H9 (cell line): ENCODE results near the gene DAAM1. TPM values are rescaled to one million over a fixed set of nuclear protein-coding genes. Genes with fewer than 3 reads are reported as not detected.

ENCODE experiments used
- DNase-seq: peaks from one replicate; pipeline ENCODE4 v3.0.0-alpha.2; 2017
- H2AFZ ChIP-seq: one replicate; pipeline ENCODE4 v1.6.1; 2013; ENCODE audit warnings: mild to moderate bottlenecking, low read length, control low read depth, moderate library complexity
- H2AK5ac ChIP-seq: 2 replicates; pipeline ENCODE4 v1.6.1; 2013; ENCODE audit warnings: low read length, control low read depth, mixed read lengths; ENCODE audit not compliant: insufficient read length
- H2BK120ac ChIP-seq: one replicate; pipeline ENCODE4 v1.6.1; 2013; ENCODE audit warnings: low read depth, mild to moderate bottlenecking, low read length, control low read depth, inconsistent platforms; ENCODE audit not compliant: poor library complexity, severe bottlenecking
- H2BK12ac ChIP-seq: 2 replicates; pipeline ENCODE4 v1.6.1; 2013; ENCODE audit warnings: low read length, control low read depth, mixed read lengths, low read depth; ENCODE audit not compliant: insufficient read length
- H2BK15ac ChIP-seq: 2 replicates; pipeline ENCODE4 v1.6.1; 2013; ENCODE audit warnings: low read depth, low read length, control low read depth
- H2BK20ac ChIP-seq: one replicate; pipeline ENCODE4 v1.6.1; 2013; ENCODE audit warnings: low read depth, mild to moderate bottlenecking, low read length, control low read depth, inconsistent platforms; ENCODE audit not compliant: poor library complexity, severe bottlenecking
- H2BK5ac ChIP-seq: 2 replicates; pipeline ENCODE4 v1.6.1; 2013; ENCODE audit warnings: low read length, control low read depth, mixed read lengths; ENCODE audit not compliant: insufficient read length
- H3K14ac ChIP-seq: 2 replicates; pipeline ENCODE4 v1.6.1; 2013; ENCODE audit warnings: low read length, control low read depth; ENCODE audit not compliant: insufficient read depth
- H3K18ac ChIP-seq: 2 replicates; pipeline ENCODE4 v1.6.1; 2013; ENCODE audit warnings: low read depth, mild to moderate bottlenecking, mixed read lengths, low read length, control low read depth; ENCODE audit not compliant: insufficient read length
- H3K23ac ChIP-seq: 2 replicates; pipeline ENCODE4 v1.6.1; 2013; ENCODE audit warnings: low read length, control low read depth, mixed read lengths, low read depth; ENCODE audit not compliant: insufficient read length
- H3K23me2 ChIP-seq: 2 replicates; pipeline ENCODE4 v1.6.1; 2013; ENCODE audit warnings: low read depth, mild to moderate bottlenecking, mixed read lengths, low read length, control low read depth; ENCODE audit not compliant: insufficient read length, poor library complexity, severe bottlenecking
- H3K27ac ChIP-seq: 2 replicates; pipeline ENCODE4 v1.5.1; 2013; ENCODE audit warnings: low read length, control low read depth, mixed read lengths, low read depth; ENCODE audit not compliant: insufficient read length
- H3K27me3 ChIP-seq: 2 replicates; pipeline ENCODE4 v1.6.1; 2013; ENCODE audit warnings: low read length, control low read depth, inconsistent platforms; ENCODE audit not compliant: insufficient read depth
- H3K4ac ChIP-seq: 2 replicates; pipeline ENCODE4 v1.6.1; 2013; ENCODE audit warnings: low read depth, mild to moderate bottlenecking, control low read depth, inconsistent platforms, low read length, moderate library complexity
- H3K4me1 ChIP-seq: 2 replicates; pipeline ENCODE4 v1.6.1; 2013; ENCODE audit warnings: low read length, control low read depth, inconsistent platforms; ENCODE audit not compliant: insufficient read depth
- H3K4me2 ChIP-seq: 2 replicates; pipeline ENCODE4 v1.6.1; 2013; ENCODE audit warnings: low read length, control low read depth, mixed read lengths; ENCODE audit not compliant: insufficient read length, insufficient read depth
- H3K56ac ChIP-seq: 2 replicates; pipeline ENCODE4 v1.6.1; 2013; ENCODE audit warnings: low read depth, mild to moderate bottlenecking, mixed read lengths, low read length, control low read depth; ENCODE audit not compliant: insufficient read length
- H3K79me1 ChIP-seq: 2 replicates; pipeline ENCODE4 v1.6.1; 2013; ENCODE audit warnings: low read depth, mild to moderate bottlenecking, moderate library complexity, low read length, control low read depth, inconsistent platforms; ENCODE audit not compliant: insufficient read depth, poor library complexity, severe bottlenecking
- H3K79me2 ChIP-seq: 2 replicates; pipeline ENCODE4 v1.6.1; 2013; ENCODE audit warnings: low read length, control low read depth, inconsistent platforms; ENCODE audit not compliant: insufficient read depth
- H3K9ac ChIP-seq: 2 replicates; pipeline ENCODE4 v1.6.1; 2013; ENCODE audit warnings: low read length, control low read depth, mixed read lengths; ENCODE audit not compliant: insufficient read length; ENCODE audit errors: extremely low read depth
- H3K9me3 ChIP-seq: one replicate; pipeline ENCODE4 v1.6.1; 2013; ENCODE audit warnings: low read depth, low read length, inconsistent platforms; ENCODE audit not compliant: control insufficient read depth
- H3T11ph ChIP-seq: one replicate; pipeline ENCODE4 v1.6.1; 2013; ENCODE audit warnings: mild to moderate bottlenecking, low read length, control low read depth, inconsistent platforms
- H4K20me1 ChIP-seq: one replicate; pipeline ENCODE4 v1.6.1; 2013; ENCODE audit not compliant: control insufficient read depth, insufficient read length, insufficient read depth
- H4K5ac ChIP-seq: 2 replicates; pipeline ENCODE4 v1.6.1; 2013; ENCODE audit warnings: low read depth, mild to moderate bottlenecking, mixed read lengths, low read length, control low read depth; ENCODE audit not compliant: insufficient read length
- H4K8ac ChIP-seq: replicated peaks from 2 replicates; pipeline ENCODE4 v1.6.1; 2013; ENCODE audit warnings: low read length, control low read depth, mixed read lengths, low read depth; ENCODE audit not compliant: insufficient read length
- H4K91ac ChIP-seq: 2 replicates; pipeline ENCODE4 v1.6.1; 2013; ENCODE audit warnings: low read depth, mild to moderate bottlenecking, moderate library complexity, mixed read lengths, low read length, control low read depth; ENCODE audit not compliant: insufficient read length
- H3K27ac Mint-ChIP-seq, 3 experiments: 2 replicates in 2 of 3; 3 replicates in 1 of 3; pipeline ENCODE4 v1.8.0; 2020 to 2021; ENCODE audit warnings: mixed read lengths in 3 of 3, mild to moderate bottlenecking in 1 of 3, moderate library complexity in 1 of 3
- H3K27me3 Mint-ChIP-seq: 2 replicates; pipeline ENCODE4 v1.8.0; 2021; ENCODE audit warnings: low read depth, mild to moderate bottlenecking, moderate library complexity, mixed read lengths
- H3K36me3 Mint-ChIP-seq, 3 experiments: 2 replicates in 2 of 3; 3 replicates in 1 of 3; pipeline ENCODE4 v1.8.0; 2020 to 2021; ENCODE audit warnings: low read depth in 3 of 3, mixed read lengths in 3 of 3; ENCODE audit not compliant: insufficient read depth in 1 of 3
- H3K4me1 Mint-ChIP-seq, 2 experiments: 2 replicates each; pipeline ENCODE4 v1.8.0; 2020; ENCODE audit warnings: mixed read lengths in 2 of 2
- H3K4me3 Mint-ChIP-seq, 2 experiments: 2 replicates in 1 of 2; 3 replicates in 1 of 2; pipeline ENCODE4 v1.8.0; 2020 to 2021; ENCODE audit warnings: mild to moderate bottlenecking in 2 of 2, mixed read lengths in 2 of 2, moderate library complexity in 1 of 2
- H3K9me3 Mint-ChIP-seq, 2 experiments: 2 replicates in 1 of 2; 3 replicates in 1 of 2; pipeline ENCODE4 v1.8.0; 2020; ENCODE audit warnings: mild to moderate bottlenecking in 2 of 2, mixed read lengths in 2 of 2, moderate library complexity in 1 of 2
- CTCF ChIP-seq: fragments of 200-600 bp; sonication (generic); conservative IDR thresholded peaks from 3 replicates; pipeline ENCODE4 v1.8.0; 2021; ENCODE audit warnings: antibody characterized with exemption, mild to moderate bottlenecking
- WGBS: extraction: QIAGEN DNeasy Blood & Tissue Kit; methylation state at CpG from one replicate; pipeline ENCODE4 v1.1.7; 2013; ENCODE audit warnings: missing lambda C conversion rate, low lambda C conversion rate, mixed read lengths; ENCODE audit not compliant: insufficient read length; ENCODE audit errors: extremely low coverage; 5-methylcytosine and 5-hydroxymethylcytosine counted together
- total RNA-seq: library from RNA; stranded (reverse); gene quantifications from 2 replicates; pipeline ENCODE4 v1.2.1, GENCODE V29; 2021

Gene DAAM1
- total RNA-seq, 1 experiment from 2014 or later: 19.5 TPM

- Histone ChIP-seq H2BK120ac (no peak overlapping the region), H3K14ac (no peak overlapping the region), H2BK20ac (no peak overlapping the region), H3K9me3 (no peaks in the 10 kb centered on the region), H2BK15ac (no peak overlapping the region), H4K20me1 (no peaks in the 10 kb centered on the region), H2AK5ac (no peak overlapping the region), H3K27ac (no peak overlapping the region), H3K18ac (no peak overlapping the region), H3T11ph (no peak overlapping the region), H3K79me1 (no peaks in the 10 kb centered on the region), H3K4me2 (no peak overlapping the region), H4K5ac (no peak overlapping the region), H3K9ac (no peak overlapping the region), H4K91ac (no peak overlapping the region), H3K23ac (no peak overlapping the region), H3K27me3 (no peaks in the 10 kb centered on the region), H2BK12ac (no peak overlapping the region), H2AFZ (no peak overlapping the region), H3K56ac (no peak overlapping the region), H2BK5ac (no peak overlapping the region), H3K23me2 (no peaks in the 10 kb centered on the region), H3K79me2 (no peaks in the 10 kb centered on the region), H3K4me1 (peaks cover 27% of the 10 kb centered on the region; the same call in 1 of the 2 replicates), H3K4ac (no peak overlapping the region), H4K8ac (no peak overlapping the region)
- no peak for TF ChIP-seq CTCF
- Mint-ChIP-seq H3K9me3 (no peaks in the 10 kb centered on the region), H3K27me3 (no peaks in the 10 kb centered on the region), H3K4me1 (peaks cover 58 to 65% of the 10 kb centered on the region in 2 experiments), H3K4me3 (no peak overlapping the region), H3K36me3 (0 out of 7 replicates have a peak, but pooled peaks cover 0 to 1% (median 0%) of the 10 kb centered on the region in 3 experiments), H3K27ac (peak overlapping the region in 1 of 3 experiments; percentile 57; a peak in 1 of 7 replicates)
- WGBS: no CpG with 5 or more reads among the region's 6 CpGs
- DNase-seq: no peak
These were observed 151.3 kb downstream of the DAAM1 start for GRCh38 chr14:59339524-59340330.
